Kidney (tissue), 14 donors: ENCODE measurements around the gene NR4A1. TPM values are rescaled to one million over a fixed set of nuclear protein-coding genes. Genes with fewer than 3 reads are reported as not detected.

Experiments
- DNase-seq, 5 donors: peaks; one replicate each; pipeline ENCODE4 v3.0.0-alpha.2; 2013 to 2020
- FAIRE-seq: peaks from 2 replicates; lab custom pipeline; 2012; peaks lifted over from hg19 to GRCh38; lab: Jason Lieb, UNC
- H3K27ac ChIP-seq, 2 donors: one replicate each; pipeline ENCODE4 v1.7.0; 2013; ENCODE audit warnings: low read depth in 2 of 2, low read length in 2 of 2, inconsistent platforms in 1 of 2
- H3K27me3 ChIP-seq: one replicate; pipeline ENCODE4 v1.7.1; 2013; ENCODE audit warnings: low read length, inconsistent platforms; ENCODE audit not compliant: control insufficient read depth, insufficient read depth
- H3K36me3 ChIP-seq, 3 donors: one replicate each; pipeline versions ENCODE4 v1.7.0 to v1.7.1; 2013; ENCODE audit warnings: low read length in 3 of 3, control low read depth in 1 of 3, inconsistent platforms in 1 of 3; ENCODE audit not compliant: insufficient read depth in 3 of 3, control insufficient read depth in 2 of 3
- H3K4me1 ChIP-seq, 3 donors: one replicate each; pipeline versions ENCODE4 v1.7.0 to v1.7.1; 2013; ENCODE audit warnings: low read length in 3 of 3, inconsistent platforms in 1 of 3, low read depth in 1 of 3; ENCODE audit not compliant: control insufficient read depth in 2 of 3, insufficient read depth in 2 of 3
- H3K4me3 ChIP-seq, 3 donors: one replicate each; pipeline versions ENCODE4 v1.7.0 to v1.8.1; 2013; ENCODE audit warnings: low read length in 3 of 3, control low read depth in 1 of 3, inconsistent platforms in 1 of 3
- H3K9ac ChIP-seq, 3 donors: one replicate each; pipeline versions ENCODE4 v1.7.0 to v1.7.1; 2013; ENCODE audit warnings: low read length in 3 of 3, control low read depth in 1 of 3, inconsistent platforms in 1 of 3
- H3K9me3 ChIP-seq, 3 donors: one replicate each; pipeline versions ENCODE4 v1.7.0 to v1.7.1; 2013; ENCODE audit warnings: low read length in 3 of 3, control low read depth in 1 of 3, inconsistent platforms in 1 of 3; ENCODE audit not compliant: control insufficient read depth in 2 of 3, insufficient read depth in 1 of 3
- intact Hi-C: fragments of 100-400 bp; cut with DNase I; formaldehyde crosslinking; loops from one replicate; pipeline ENCODE4 v1.11.1; 2022
- polyA plus RNA-seq: library from polyadenylated mRNA; stranded (reverse); fragments of 350-450 nt; fragmentation: Illumina TruSeq; extraction: RNeasy Lipid Tissue Mini Kit (QIAGEN cat#74804); gene quantifications from one replicate; pipeline ENCODE4 v1.2.3, GENCODE V29; 2014; ENCODE audit warnings: low read depth, low replicate concordance; ENCODE audit not compliant: insufficient read depth
- total RNA-seq: library from RNA; stranded (reverse); fragmentation: NEBNext Ultra II Directional; extraction: Animal tissue kit (Norgen Biotek cat#: 25700); gene quantifications from one replicate; pipeline ENCODE4 v1.2.1, GENCODE V29; 2021
- TF ChIP-seq, protein P1 (sequence below): IDR thresholded peaks from 3 replicates; pipeline ENCODE4 v1.5.1; 2012; ENCODE audit warnings: mild to moderate bottlenecking, moderate library complexity, borderline replicate concordance; ENCODE audit not compliant: insufficient read depth; ENCODE audit errors: extremely low read depth
- donor health status: control.
- donor health status: control.
- donor health status: control.
- donor health status: control.
- donor health status: control.
- donor health status: DM: yes; HTN: yes; CAD: no.
- donor health status: Normal renal cell carcinoma (clear cell type).

The NR4A1 gene
- total and polyA plus RNA-seq, 2 donors from 2014 or later = 37.2 to 54.1 TPM

DNA sequence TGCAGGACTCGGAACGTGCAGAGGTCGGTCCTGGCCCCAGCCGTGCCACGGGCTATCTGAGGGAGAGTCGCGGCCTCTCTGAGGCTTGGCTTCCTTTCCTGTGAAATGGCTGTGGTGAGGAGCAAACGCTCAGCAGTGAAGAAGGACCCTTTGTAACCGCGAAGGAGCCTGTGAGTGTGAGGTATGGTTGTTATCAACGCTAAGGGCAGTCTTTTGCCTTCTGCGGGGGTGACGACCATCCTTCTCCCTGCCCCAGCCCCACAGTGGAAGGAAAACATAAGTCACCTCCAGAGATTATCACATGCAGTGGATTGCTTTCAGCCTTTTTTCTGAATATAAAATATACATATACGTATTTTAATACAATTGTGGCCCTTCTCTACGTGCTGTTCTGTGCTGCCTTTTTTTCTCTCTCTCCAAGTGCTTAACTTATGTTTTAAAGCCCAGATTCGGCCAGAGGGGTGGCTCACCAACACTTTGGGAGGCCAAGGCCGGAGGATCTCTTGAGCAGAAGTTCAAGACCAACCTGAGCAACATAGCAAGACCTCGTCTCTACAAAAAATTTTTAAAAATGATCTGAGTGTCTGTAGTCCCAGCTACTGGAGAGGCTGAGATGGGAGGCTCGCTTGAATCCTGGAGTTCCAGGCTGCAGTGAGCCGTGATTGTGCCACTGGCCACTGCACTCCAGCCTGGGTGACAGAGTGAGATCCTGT lies 27.1 kb upstream of the NR4A1 start:
- Histone ChIP-seq H3K4me3 (peak overlapping the region in 2 of 3 donors; percentile 13 to 58), H3K9ac (peak overlapping the region in 1 of 3 donors; percentile 69), H3K36me3 (no peaks in the 10 kb centered on the region), H3K27ac (peak overlapping the region in 1 of 2 donors; percentile 49), H3K27me3 (no peaks in the 10 kb centered on the region), H3K4me1 (peaks cover 0 to 9% (median 6%) of the 10 kb centered on the region in 3 donors), H3K9me3 (no peaks in the 10 kb centered on the region)
- TF ChIP-seq, protein P1, sequence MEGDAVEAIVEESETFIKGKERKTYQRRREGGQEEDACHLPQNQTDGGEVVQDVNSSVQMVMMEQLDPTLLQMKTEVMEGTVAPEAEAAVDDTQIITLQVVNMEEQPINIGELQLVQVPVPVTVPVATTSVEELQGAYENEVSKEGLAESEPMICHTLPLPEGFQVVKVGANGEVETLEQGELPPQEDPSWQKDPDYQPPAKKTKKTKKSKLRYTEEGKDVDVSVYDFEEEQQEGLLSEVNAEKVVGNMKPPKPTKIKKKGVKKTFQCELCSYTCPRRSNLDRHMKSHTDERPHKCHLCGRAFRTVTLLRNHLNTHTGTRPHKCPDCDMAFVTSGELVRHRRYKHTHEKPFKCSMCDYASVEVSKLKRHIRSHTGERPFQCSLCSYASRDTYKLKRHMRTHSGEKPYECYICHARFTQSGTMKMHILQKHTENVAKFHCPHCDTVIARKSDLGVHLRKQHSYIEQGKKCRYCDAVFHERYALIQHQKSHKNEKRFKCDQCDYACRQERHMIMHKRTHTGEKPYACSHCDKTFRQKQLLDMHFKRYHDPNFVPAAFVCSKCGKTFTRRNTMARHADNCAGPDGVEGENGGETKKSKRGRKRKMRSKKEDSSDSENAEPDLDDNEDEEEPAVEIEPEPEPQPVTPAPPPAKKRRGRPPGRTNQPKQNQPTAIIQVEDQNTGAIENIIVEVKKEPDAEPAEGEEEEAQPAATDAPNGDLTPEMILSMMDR = no peak
- DNase-seq (no peak), FAIRE-seq (no peak)
- intact Hi-C loops = loop anchor here (10.0 kb wide), 1 partner anchor 51 kb away; the partner anchor contains the start of gene SMIM41

DNA sequence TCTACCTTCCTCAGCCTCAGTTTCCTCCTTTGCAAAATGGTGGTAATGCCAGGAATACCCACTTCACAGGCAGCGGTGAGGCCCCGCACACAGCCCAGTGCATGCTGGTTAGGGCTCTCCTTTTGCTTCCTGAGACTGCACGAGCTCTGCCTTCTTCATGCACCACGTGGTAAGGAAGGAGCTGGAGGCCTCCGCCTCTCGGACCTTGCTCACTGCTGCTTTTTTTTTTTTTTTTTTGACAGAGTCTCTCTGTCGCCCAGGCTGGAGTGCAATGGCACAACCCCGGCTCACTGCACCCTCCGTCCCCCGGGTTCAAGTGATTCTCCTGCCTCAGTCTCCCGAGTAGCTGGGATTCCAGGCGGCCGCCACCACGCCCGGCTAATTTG lies 26.4 kb upstream of the NR4A1 start:
- TF ChIP-seq, protein P1 = no peak
- Histone ChIP-seq H3K9ac (peak overlapping the region in 2 of 3 donors; percentile 12), H3K36me3 (no peaks in the 10 kb centered on the region), H3K9me3 (no peaks in the 10 kb centered on the region), H3K27ac (peak overlapping the region; percentile 83 to 87), H3K27me3 (no peaks in the 10 kb centered on the region), H3K4me3 (peak overlapping the region in 2 of 3 donors; percentile 40 to 45), H3K4me1 (peaks cover 0 to 9% (median 6%) of the 10 kb centered on the region in 3 donors)
- FAIRE-seq (no peak), DNase-seq (peak in 3 of 5 donors; percentile 66 to 77 (median 68))
- intact Hi-C loops = loop anchor here (10.0 kb wide), 1 partner anchor 50 kb away; the partner anchor contains the start of gene SMIM41

DNA sequence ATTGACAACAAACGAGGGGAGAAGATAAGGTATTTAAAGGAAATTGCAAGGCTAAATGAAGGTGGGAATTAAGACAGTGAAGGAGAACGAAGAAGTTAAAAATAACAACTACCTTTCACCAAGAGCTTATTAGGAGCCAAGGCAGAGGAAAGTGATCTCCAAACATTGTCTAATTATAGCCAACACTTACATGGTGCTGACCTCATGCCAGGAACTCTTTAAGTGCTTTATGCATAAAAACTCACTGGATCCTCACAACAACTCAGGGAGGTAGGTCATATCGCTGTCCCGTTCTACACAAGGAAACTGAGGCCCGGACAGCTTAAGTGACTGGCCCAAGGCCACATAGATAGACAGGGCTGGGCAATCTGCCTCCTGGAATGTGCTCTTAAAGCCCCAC lies 25.0 kb upstream of the NR4A1 start:
- Histone ChIP-seq H3K27ac (no peak overlapping the region), H3K27me3 (no peaks in the 10 kb centered on the region), H3K4me3 (no peak overlapping the region), H3K9me3 (no peaks in the 10 kb centered on the region), H3K9ac (no peak overlapping the region), H3K36me3 (no peaks in the 10 kb centered on the region), H3K4me1 (peaks cover 0 to 9% (median 6%) of the 10 kb centered on the region in 3 donors)
- intact Hi-C loops = loop anchor here (10.0 kb wide), 1 partner anchor 49 kb away; the partner anchor contains the start of gene SMIM41
- TF ChIP-seq, protein P1 = no peak
- no peak for DNase-seq
- no peak for FAIRE-seq
